Endothelial cell of umbilical vein (primary cell): ENCODE data around the gene ERGIC1. TPM values are rescaled to one million over a fixed set of nuclear protein-coding genes. Genes with fewer than 3 reads are reported as not detected.

Experiments used
- BruUV-seq: library from RNA; stranded (reverse); fragments of 400-500 nt; replicated peaks from 2 replicates; lab custom pipeline; 2021; lab: Mats Ljungman, UMichigan
- CTCF ChIA-PET: fragments of 300-600, 350-600 bp; sonication (Branson Sonifier 250); formaldehyde crosslinking; loops from one replicate; lab custom pipeline; 2021; ENCODE audit warnings: antibody characterized with exemption, inconsistent platforms; lab: Charles Lee
- POLR2A ChIA-PET: fragments of 300-600, 350-600 bp; sonication (Branson Sonifier 250); formaldehyde crosslinking; loops from one replicate; lab custom pipeline; 2021; ENCODE audit warnings: antibody characterized with exemption, inconsistent platforms; lab: Charles Lee
- DNase-seq: peaks from one replicate; pipeline ENCODE4 v3.0.0-alpha.2; 2011; ENCODE audit warnings: low read depth, low spot score
- FAIRE-seq: peaks from 2 replicates; lab custom pipeline; 2011; peaks lifted over from hg19 to GRCh38; lab: Jason Lieb, UNC
- H2AFZ ChIP-seq: 2 replicates; pipeline ENCODE4 v1.6.0; 2012; ENCODE audit warnings: low read depth, low read length, control low read depth, inconsistent platforms
- H3K27ac ChIP-seq: 2 replicates; pipeline ENCODE4 v1.5.1; 2011; ENCODE audit warnings: low read depth, mild to moderate bottlenecking, control low read depth, low read length, moderate library complexity; ENCODE audit not compliant: insufficient read depth
- H3K27me3 ChIP-seq, 2 experiments: 2 replicates each; pipeline versions ENCODE4 v1.6.0 to v1.6.1; 2011; ENCODE audit warnings: low read length in 2 of 2, mixed read lengths in 1 of 2; ENCODE audit not compliant: control insufficient read depth in 2 of 2, insufficient read depth in 2 of 2
- H3K36me3 ChIP-seq, 2 experiments: 2 replicates in 1 of 2; 3 replicates in 1 of 2; pipeline ENCODE4 v1.5.1; 2011; ENCODE audit warnings: low read length in 2 of 2, mild to moderate bottlenecking in 1 of 2, moderate library complexity in 1 of 2; ENCODE audit not compliant: control insufficient read depth in 2 of 2, insufficient read depth in 2 of 2; ENCODE audit errors: extremely low read depth in 1 of 2
- H3K4me1 ChIP-seq: 3 replicates; pipeline ENCODE4 v1.5.1; 2011; ENCODE audit warnings: mild to moderate bottlenecking, low read length; ENCODE audit not compliant: control insufficient read depth, insufficient read depth; ENCODE audit errors: extremely low read depth
- H3K4me2 ChIP-seq: 2 replicates; pipeline ENCODE4 v1.6.1; 2011; ENCODE audit warnings: low read length, control low read depth, mixed read lengths; ENCODE audit not compliant: insufficient read depth
- H3K4me3 ChIP-seq, 3 experiments: fragments of 200-600 bp in 1 of 3; sonication (generic), shearing (Covaris generic) in 1 of 3; replicated peaks in 1 of 3; 2 replicates each; pipeline ENCODE4 v1.5.1; 2011 to 2016; ENCODE audit warnings: control low read depth in 3 of 3, low read length in 3 of 3, mild to moderate bottlenecking in 2 of 3, inconsistent platforms in 1 of 3, low read depth in 1 of 3, moderate library complexity in 1 of 3; ENCODE audit not compliant: insufficient read depth in 1 of 3
- H3K79me2 ChIP-seq: 2 replicates; pipeline ENCODE4 v1.6.0; 2012; ENCODE audit warnings: low read length, inconsistent platforms; ENCODE audit not compliant: control insufficient read depth, insufficient read depth
- H3K9ac ChIP-seq: replicated peaks from 2 replicates; pipeline ENCODE3; 2011; ENCODE audit warnings: low read length, control low read depth; ENCODE audit not compliant: insufficient read depth; ENCODE audit errors: extremely low read depth
- H3K9me1 ChIP-seq: replicated peaks from 3 replicates; pipeline ENCODE4 v1.6.0; 2011; ENCODE audit warnings: mild to moderate bottlenecking, low read length; ENCODE audit not compliant: control insufficient read depth, insufficient read depth; ENCODE audit errors: extremely low read depth
- H3K9me3 ChIP-seq: replicated peaks from 2 replicates; pipeline ENCODE4 v1.5.1; 2012; ENCODE audit warnings: low read length, inconsistent platforms; ENCODE audit not compliant: control insufficient read depth, insufficient read depth
- H4K20me1 ChIP-seq: replicated peaks from 2 replicates; pipeline ENCODE3; 2011; ENCODE audit warnings: mild to moderate bottlenecking, low read length; ENCODE audit not compliant: control insufficient read depth, insufficient read depth; ENCODE audit errors: extremely low read depth
- CTCF ChIP-seq, 2 donors: IDR thresholded peaks; 1 replicate in 1 of 2; 2 replicates in 1 of 2; pipeline ENCODE4 v1.5.1; 2011; ENCODE audit warnings: low read length in 2 of 2, mild to moderate bottlenecking in 2 of 2, moderate library complexity in 2 of 2, control low read depth in 1 of 2, inconsistent platforms in 1 of 2, low read depth in 1 of 2; ENCODE audit not compliant: insufficient read depth in 1 of 2; ENCODE audit errors: extremely low read depth in 1 of 2
- EZH2 ChIP-seq: IDR thresholded peaks from 2 replicates; pipeline ENCODE4 v1.6.1; 2012; ENCODE audit warnings: borderline replicate concordance, low read depth, mild to moderate bottlenecking, moderate library complexity, low read length, inconsistent platforms; ENCODE audit not compliant: severe bottlenecking
- FOS ChIP-seq: IDR thresholded peaks from 2 replicates; pipeline ENCODE4 v1.6.1; 2011; ENCODE audit warnings: mild to moderate bottlenecking, low read length, moderate library complexity, borderline replicate concordance; ENCODE audit not compliant: insufficient read depth
- GATA2 ChIP-seq: IDR thresholded peaks from 2 replicates; pipeline ENCODE4 v1.7.0; 2011; ENCODE audit warnings: low read depth, mild to moderate bottlenecking, moderate library complexity, mixed read lengths, low read length; ENCODE audit not compliant: insufficient read length, insufficient read depth
- JUN ChIP-seq: IDR thresholded peaks from 2 replicates; pipeline ENCODE4 v1.6.1; 2011; ENCODE audit warnings: borderline replicate concordance, low read depth; ENCODE audit not compliant: insufficient read length, insufficient read depth
- MAX ChIP-seq: IDR thresholded peaks from 2 replicates; pipeline ENCODE4 v1.6.1; 2011; ENCODE audit not compliant: insufficient read depth, insufficient read length
- MYC ChIP-seq: IDR thresholded peaks from one replicate; pipeline ENCODE4 v1.6.1; 2011; ENCODE audit warnings: mild to moderate bottlenecking, low read depth, low read length
- POLR2A ChIP-seq: IDR thresholded peaks from 2 replicates; pipeline ENCODE4 v1.6.1; 2012; ENCODE audit warnings: low read depth, mild to moderate bottlenecking, control low read depth, low read length
- POLR2AphosphoS5 ChIP-seq: IDR thresholded peaks from 2 replicates; pipeline ENCODE4 v1.6.1; 2012; ENCODE audit warnings: low read depth, mild to moderate bottlenecking, control low read depth, low read length, moderate library complexity; ENCODE audit not compliant: insufficient read depth
- dilution Hi-C: fragments of 300-500 bp; cut with MboI; formaldehyde crosslinking; loops from one replicate; pipeline ENCODE4 v1.15.0; 2019; ENCODE audit warnings: low sequenced_read_pairs; ENCODE audit not compliant: extremely low pct_ligation_motif_present
- intact Hi-C: fragments of 100-400 bp; cut with micrococcal nuclease; formaldehyde crosslinking; loops from one replicate; pipeline ENCODE4 v1.10.0; 2022
- polyA plus RNA-seq, 4 experiments: library from polyadenylated mRNA; depleted of rRNA in 3 of 4; stranded (reverse) in 3 of 4; unstranded in 1 of 4; fragments of >200 nt; gene quantifications; 2 replicates each; pipeline versions ENCODE4 v1.2.1 to v1.2.3, GENCODE V29; 2011 to 2012; ENCODE audit warnings: missing spikeins in 1 of 4
- total RNA-seq: library from RNA; stranded (reverse); gene quantifications from 2 replicates; pipeline ENCODE4 v1.2.3, GENCODE V29; 2021

Gene ERGIC1
- total and polyA plus RNA-seq, 2 donors (not counting 3 experiments of a cell fraction or from before 2014, with no cell fraction given) = 105 to 109 TPM

- ChIA-PET CTCF (interaction anchor here (0.7 to 3.5 kb wide), 3 partner anchors 15 to 212 kb away, joined by 3 to 27 read pairs (median 7); no protein-coding TSS in a partner anchor), POLR2A (interaction anchor here (0.6 kb wide), 1 partner anchor 166 kb away, joined by 3 read pairs; no protein-coding TSS in a partner anchor)
- no peak for TF ChIP-seq POLR2A
- TF ChIP-seq EZH2 = no peak
- no peak for TF ChIP-seq FOS
- TF ChIP-seq MYC = no peak
- TF ChIP-seq POLR2AphosphoS5 = no peak
- no peak for TF ChIP-seq JUN
- no peak for TF ChIP-seq MAX
- no peak for TF ChIP-seq GATA2
- no peak for TF ChIP-seq CTCF (IDR thresholded peaks at IDR 0.05; ENCODE audit: extremely low read depth in 1 of 2, insufficient read depth in 1 of 2, low read depth in 1 of 2, low read length in 2 of 2)
- FAIRE-seq (no peak), DNase-seq (no peak)
- Histone ChIP-seq H3K79me2 (no peaks in the 10 kb centered on the region), H3K9me1 (no peaks in the 10 kb centered on the region), H3K9ac (no peak overlapping the region), H2AFZ (no peak overlapping the region), H3K9me3 (no peaks in the 10 kb centered on the region), H3K4me3 (no peak overlapping the region), H3K27me3 (no peaks in the 10 kb centered on the region), H3K27ac (no peak overlapping the region), H3K4me1 (peaks cover 26% of the 10 kb centered on the region), H3K36me3 (peaks cover 0 to 10% of the 10 kb centered on the region in 2 experiments), H3K4me2 (no peak overlapping the region), H4K20me1 (no peaks in the 10 kb centered on the region)
- dilution Hi-C loops = no loop called here
- intact Hi-C loops = no loop called here
- BruUV-seq = no TSS peak
Observed at GRCh38 chr5:172926796-172927195, 92.7 kb downstream of the ERGIC1 start.
